ENCODE data around the gene ACSM6. TPM values are rescaled to one million over a fixed set of nuclear protein-coding genes. Genes with fewer than 3 reads are reported as not detected.

Gene ACSM6
- total RNA-seq, 1 experiment from 2014 or later = not detected

- TF ChIP-seq, protein P1, sequence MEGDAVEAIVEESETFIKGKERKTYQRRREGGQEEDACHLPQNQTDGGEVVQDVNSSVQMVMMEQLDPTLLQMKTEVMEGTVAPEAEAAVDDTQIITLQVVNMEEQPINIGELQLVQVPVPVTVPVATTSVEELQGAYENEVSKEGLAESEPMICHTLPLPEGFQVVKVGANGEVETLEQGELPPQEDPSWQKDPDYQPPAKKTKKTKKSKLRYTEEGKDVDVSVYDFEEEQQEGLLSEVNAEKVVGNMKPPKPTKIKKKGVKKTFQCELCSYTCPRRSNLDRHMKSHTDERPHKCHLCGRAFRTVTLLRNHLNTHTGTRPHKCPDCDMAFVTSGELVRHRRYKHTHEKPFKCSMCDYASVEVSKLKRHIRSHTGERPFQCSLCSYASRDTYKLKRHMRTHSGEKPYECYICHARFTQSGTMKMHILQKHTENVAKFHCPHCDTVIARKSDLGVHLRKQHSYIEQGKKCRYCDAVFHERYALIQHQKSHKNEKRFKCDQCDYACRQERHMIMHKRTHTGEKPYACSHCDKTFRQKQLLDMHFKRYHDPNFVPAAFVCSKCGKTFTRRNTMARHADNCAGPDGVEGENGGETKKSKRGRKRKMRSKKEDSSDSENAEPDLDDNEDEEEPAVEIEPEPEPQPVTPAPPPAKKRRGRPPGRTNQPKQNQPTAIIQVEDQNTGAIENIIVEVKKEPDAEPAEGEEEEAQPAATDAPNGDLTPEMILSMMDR (conservative IDR thresholded peaks at IDR 0.05; ENCODE audit: low read depth, low read length) = no peak
- no peak for TF ChIP-seq EZH2 (IDR thresholded peaks at IDR 0.05; ENCODE audit: borderline replicate concordance, low read depth, low read length, poor library complexity, severe bottlenecking)
- Histone ChIP-seq H3K27ac (ENCODE audit: low read depth, low read length, poor library complexity, severe bottlenecking) (no peak overlapping the region), H3K4me1 (ENCODE audit: insufficient read depth, low read length, poor library complexity, severe bottlenecking) (no peaks in the 10 kb centered on the region), H3K27me3 (replicated peaks; ENCODE audit: insufficient read depth, low read depth, low read length, poor library complexity) (no peaks in the 10 kb centered on the region), H3K36me3 (ENCODE audit: insufficient read depth, low read length, poor library complexity, severe bottlenecking) (no peaks in the 10 kb centered on the region), H3K4me3 (ENCODE audit: low read depth, low read length, poor library complexity, severe bottlenecking) (no peak overlapping the region), H3K9me3 (ENCODE audit: low read depth, low read length, poor library complexity, severe bottlenecking) (no peaks in the 10 kb centered on the region)
- intact Hi-C loops (cut with micrococcal nuclease; ENCODE audit: unreplicated experiment) = no loop called here
- no TSS peak for BruUV-seq (replicated peaks)
- ChIA-PET POLR2A (ENCODE audit: low non-redundant PET) (no interaction called here), CTCF (no interaction called here)
- DNase-seq (ENCODE audit: low spot score) = no peak
Measured at GRCh38 chr10:95211606-95212279, 17.7 kb downstream of the ACSM6 start.

GRCh38 chr10:95214369-95214768, 20.3 kb downstream of the ACSM6 start:
- no peak for DNase-seq (ENCODE audit: low spot score)
- BruUV-seq (replicated peaks) = no TSS peak
- Histone ChIP-seq H3K27ac (ENCODE audit: low read depth, low read length, poor library complexity, severe bottlenecking) (no peak overlapping the region), H3K36me3 (ENCODE audit: insufficient read depth, low read length, poor library complexity, severe bottlenecking) (no peaks in the 10 kb centered on the region), H3K4me1 (ENCODE audit: insufficient read depth, low read length, poor library complexity, severe bottlenecking) (no peaks in the 10 kb centered on the region), H3K9me3 (ENCODE audit: low read depth, low read length, poor library complexity, severe bottlenecking) (no peaks in the 10 kb centered on the region), H3K4me3 (ENCODE audit: low read depth, low read length, poor library complexity, severe bottlenecking) (no peak overlapping the region), H3K27me3 (replicated peaks; ENCODE audit: insufficient read depth, low read depth, low read length, poor library complexity) (no peaks in the 10 kb centered on the region)
- TF ChIP-seq EZH2 (IDR thresholded peaks at IDR 0.05; ENCODE audit: borderline replicate concordance, low read depth, low read length, poor library complexity, severe bottlenecking) = no peak
- TF ChIP-seq, protein P1 (conservative IDR thresholded peaks at IDR 0.05; ENCODE audit: low read depth, low read length) = no peak
- ChIA-PET CTCF (no interaction called here), POLR2A (ENCODE audit: low non-redundant PET) (no interaction called here)
- intact Hi-C loops (cut with micrococcal nuclease; ENCODE audit: unreplicated experiment) = no loop called here

DNA sequence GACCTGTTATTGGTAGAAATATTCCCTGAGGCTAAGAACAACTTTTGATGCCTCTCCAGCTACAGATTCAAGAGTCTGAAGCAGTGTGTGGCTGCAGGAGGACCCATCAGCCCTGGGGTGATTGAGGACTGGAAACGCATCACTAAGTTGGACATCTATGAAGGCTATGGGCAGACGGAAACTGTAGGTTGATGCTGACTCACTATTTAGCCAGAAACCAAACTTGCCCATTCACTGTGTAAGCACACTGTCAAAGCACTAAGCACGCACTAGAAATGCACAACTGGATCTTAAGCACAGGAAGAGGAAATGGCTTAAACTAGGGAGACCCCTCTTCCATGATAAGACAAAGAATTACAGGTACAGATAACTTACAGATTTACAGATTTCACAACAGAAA, 20.8 kb downstream of the ACSM6 start:
- ChIA-PET CTCF (no interaction called here), POLR2A (ENCODE audit: low non-redundant PET) (no interaction called here)
- no peak overlapping the region for H3K4me3 ChIP-seq (ENCODE audit: low read depth, low read length, poor library complexity, severe bottlenecking)
- no peak for DNase-seq (ENCODE audit: low spot score)
- no peaks in the 10 kb centered on the region for H3K9me3 ChIP-seq (ENCODE audit: low read depth, low read length, poor library complexity, severe bottlenecking)
- H3K4me1 ChIP-seq (ENCODE audit: insufficient read depth, low read length, poor library complexity, severe bottlenecking) = no peaks in the 10 kb centered on the region
- H3K27me3 ChIP-seq (replicated peaks; ENCODE audit: insufficient read depth, low read depth, low read length, poor library complexity) = no peaks in the 10 kb centered on the region
- no peaks in the 10 kb centered on the region for H3K36me3 ChIP-seq (ENCODE audit: insufficient read depth, low read length, poor library complexity, severe bottlenecking)
- intact Hi-C loops (cut with micrococcal nuclease; ENCODE audit: unreplicated experiment) = no loop called here
- H3K27ac ChIP-seq (ENCODE audit: low read depth, low read length, poor library complexity, severe bottlenecking) = no peak overlapping the region
- no TSS peak for BruUV-seq (replicated peaks)
- TF ChIP-seq EZH2 (IDR thresholded peaks at IDR 0.05; ENCODE audit: borderline replicate concordance, low read depth, low read length, poor library complexity, severe bottlenecking) = no peak
- TF ChIP-seq, protein P1 (conservative IDR thresholded peaks at IDR 0.05; ENCODE audit: low read depth, low read length) = no peak

Data from A673 (cell line).